Endothelial cell of umbilical vein (primary cell): ENCODE measurements around the gene SLC17A2. TPM values are rescaled to one million over a fixed set of nuclear protein-coding genes. Genes with fewer than 3 reads are reported as not detected.

Experiments used
- BruUV-seq: library from RNA; stranded (reverse); fragments of 400-500 nt; replicated peaks from 2 replicates; lab custom pipeline; 2021; lab: Mats Ljungman, UMichigan
- CTCF ChIA-PET: fragments of 300-600, 350-600 bp; sonication (Branson Sonifier 250); formaldehyde crosslinking; loops from one replicate; lab custom pipeline; 2021; ENCODE audit warnings: antibody characterized with exemption, inconsistent platforms; lab: Charles Lee
- POLR2A ChIA-PET: fragments of 300-600, 350-600 bp; sonication (Branson Sonifier 250); formaldehyde crosslinking; loops from one replicate; lab custom pipeline; 2021; ENCODE audit warnings: antibody characterized with exemption, inconsistent platforms; lab: Charles Lee
- DNase-seq: peaks from one replicate; pipeline ENCODE4 v3.0.0-alpha.2; 2011; ENCODE audit warnings: low read depth, low spot score
- FAIRE-seq: peaks from 2 replicates; lab custom pipeline; 2011; peaks lifted over from hg19 to GRCh38; lab: Jason Lieb, UNC
- H2AFZ ChIP-seq: 2 replicates; pipeline ENCODE4 v1.6.0; 2012; ENCODE audit warnings: low read depth, low read length, control low read depth, inconsistent platforms
- H3K27ac ChIP-seq: 2 replicates; pipeline ENCODE4 v1.5.1; 2011; ENCODE audit warnings: low read depth, mild to moderate bottlenecking, control low read depth, low read length, moderate library complexity; ENCODE audit not compliant: insufficient read depth
- H3K27me3 ChIP-seq, 2 experiments: 2 replicates each; pipeline versions ENCODE4 v1.6.0 to v1.6.1; 2011; ENCODE audit warnings: low read length in 2 of 2, mixed read lengths in 1 of 2; ENCODE audit not compliant: control insufficient read depth in 2 of 2, insufficient read depth in 2 of 2
- H3K36me3 ChIP-seq, 2 experiments: 2 replicates in 1 of 2; 3 replicates in 1 of 2; pipeline ENCODE4 v1.5.1; 2011; ENCODE audit warnings: low read length in 2 of 2, mild to moderate bottlenecking in 1 of 2, moderate library complexity in 1 of 2; ENCODE audit not compliant: control insufficient read depth in 2 of 2, insufficient read depth in 2 of 2; ENCODE audit errors: extremely low read depth in 1 of 2
- H3K4me1 ChIP-seq: 3 replicates; pipeline ENCODE4 v1.5.1; 2011; ENCODE audit warnings: mild to moderate bottlenecking, low read length; ENCODE audit not compliant: control insufficient read depth, insufficient read depth; ENCODE audit errors: extremely low read depth
- H3K4me2 ChIP-seq: 2 replicates; pipeline ENCODE4 v1.6.1; 2011; ENCODE audit warnings: low read length, control low read depth, mixed read lengths; ENCODE audit not compliant: insufficient read depth
- H3K4me3 ChIP-seq, 3 experiments: fragments of 200-600 bp in 1 of 3; sonication (generic), shearing (Covaris generic) in 1 of 3; replicated peaks in 1 of 3; 2 replicates each; pipeline ENCODE4 v1.5.1; 2011 to 2016; ENCODE audit warnings: control low read depth in 3 of 3, low read length in 3 of 3, mild to moderate bottlenecking in 2 of 3, inconsistent platforms in 1 of 3, low read depth in 1 of 3, moderate library complexity in 1 of 3; ENCODE audit not compliant: insufficient read depth in 1 of 3
- H3K79me2 ChIP-seq: 2 replicates; pipeline ENCODE4 v1.6.0; 2012; ENCODE audit warnings: low read length, inconsistent platforms; ENCODE audit not compliant: control insufficient read depth, insufficient read depth
- H3K9ac ChIP-seq: replicated peaks from 2 replicates; pipeline ENCODE3; 2011; ENCODE audit warnings: low read length, control low read depth; ENCODE audit not compliant: insufficient read depth; ENCODE audit errors: extremely low read depth
- H3K9me1 ChIP-seq: replicated peaks from 3 replicates; pipeline ENCODE4 v1.6.0; 2011; ENCODE audit warnings: mild to moderate bottlenecking, low read length; ENCODE audit not compliant: control insufficient read depth, insufficient read depth; ENCODE audit errors: extremely low read depth
- H3K9me3 ChIP-seq: replicated peaks from 2 replicates; pipeline ENCODE4 v1.5.1; 2012; ENCODE audit warnings: low read length, inconsistent platforms; ENCODE audit not compliant: control insufficient read depth, insufficient read depth
- H4K20me1 ChIP-seq: replicated peaks from 2 replicates; pipeline ENCODE3; 2011; ENCODE audit warnings: mild to moderate bottlenecking, low read length; ENCODE audit not compliant: control insufficient read depth, insufficient read depth; ENCODE audit errors: extremely low read depth
- EZH2 ChIP-seq: IDR thresholded peaks from 2 replicates; pipeline ENCODE4 v1.6.1; 2012; ENCODE audit warnings: borderline replicate concordance, low read depth, mild to moderate bottlenecking, moderate library complexity, low read length, inconsistent platforms; ENCODE audit not compliant: severe bottlenecking
- FOS ChIP-seq: IDR thresholded peaks from 2 replicates; pipeline ENCODE4 v1.6.1; 2011; ENCODE audit warnings: mild to moderate bottlenecking, low read length, moderate library complexity, borderline replicate concordance; ENCODE audit not compliant: insufficient read depth
- GATA2 ChIP-seq: IDR thresholded peaks from 2 replicates; pipeline ENCODE4 v1.7.0; 2011; ENCODE audit warnings: low read depth, mild to moderate bottlenecking, moderate library complexity, mixed read lengths, low read length; ENCODE audit not compliant: insufficient read length, insufficient read depth
- JUN ChIP-seq: IDR thresholded peaks from 2 replicates; pipeline ENCODE4 v1.6.1; 2011; ENCODE audit warnings: borderline replicate concordance, low read depth; ENCODE audit not compliant: insufficient read length, insufficient read depth
- MYC ChIP-seq: IDR thresholded peaks from one replicate; pipeline ENCODE4 v1.6.1; 2011; ENCODE audit warnings: mild to moderate bottlenecking, low read depth, low read length
- POLR2A ChIP-seq: IDR thresholded peaks from 2 replicates; pipeline ENCODE4 v1.6.1; 2012; ENCODE audit warnings: low read depth, mild to moderate bottlenecking, control low read depth, low read length
- POLR2AphosphoS5 ChIP-seq: IDR thresholded peaks from 2 replicates; pipeline ENCODE4 v1.6.1; 2012; ENCODE audit warnings: low read depth, mild to moderate bottlenecking, control low read depth, low read length, moderate library complexity; ENCODE audit not compliant: insufficient read depth
- dilution Hi-C: fragments of 300-500 bp; cut with MboI; formaldehyde crosslinking; loops from one replicate; pipeline ENCODE4 v1.15.0; 2019; ENCODE audit warnings: low sequenced_read_pairs; ENCODE audit not compliant: extremely low pct_ligation_motif_present
- intact Hi-C: fragments of 100-400 bp; cut with micrococcal nuclease; formaldehyde crosslinking; loops from one replicate; pipeline ENCODE4 v1.10.0; 2022
- polyA plus RNA-seq, 4 experiments: library from polyadenylated mRNA; depleted of rRNA in 3 of 4; stranded (reverse) in 3 of 4; unstranded in 1 of 4; fragments of >200 nt; gene quantifications; 2 replicates each; pipeline versions ENCODE4 v1.2.1 to v1.2.3, GENCODE V29; 2011 to 2012; ENCODE audit warnings: missing spikeins in 1 of 4
- total RNA-seq: library from RNA; stranded (reverse); gene quantifications from 2 replicates; pipeline ENCODE4 v1.2.3, GENCODE V29; 2021
- TF ChIP-seq, protein P1 (sequence below): IDR thresholded peaks from 2 replicates; pipeline ENCODE4 v1.6.1; 2011; ENCODE audit not compliant: insufficient read depth, insufficient read length
- TF ChIP-seq, protein P2 (sequence below), 2 donors: IDR thresholded peaks; 1 replicate in 1 of 2; 2 replicates in 1 of 2; pipeline ENCODE4 v1.5.1; 2011; ENCODE audit warnings: low read length in 2 of 2, mild to moderate bottlenecking in 2 of 2, moderate library complexity in 2 of 2, control low read depth in 1 of 2, inconsistent platforms in 1 of 2, low read depth in 1 of 2; ENCODE audit not compliant: insufficient read depth in 1 of 2; ENCODE audit errors: extremely low read depth in 1 of 2

Gene SLC17A2
- total and polyA plus RNA-seq, 2 donors (not counting 3 experiments of a cell fraction or from before 2014, with no cell fraction given), result not detected

DNA sequence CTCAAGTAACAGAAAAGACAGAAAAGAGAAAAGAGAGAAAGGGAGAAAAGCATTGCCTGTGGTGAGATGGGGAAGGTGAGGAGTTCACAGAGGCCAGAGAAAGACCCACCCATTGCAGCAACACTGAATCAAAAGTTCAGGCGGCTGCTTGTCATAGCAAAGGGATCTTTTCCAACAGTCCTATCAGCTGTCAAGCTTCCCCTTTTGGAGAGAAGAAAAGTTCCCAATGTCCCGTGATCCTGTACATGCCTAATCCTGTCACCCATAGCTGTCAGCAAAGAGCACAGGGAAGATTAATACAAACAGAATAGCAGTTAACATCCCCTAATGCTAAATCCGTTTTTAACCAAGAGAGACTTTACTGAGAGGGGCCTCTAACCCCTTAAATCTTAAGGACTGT, 23.2 kb upstream of the SLC17A2 start:
- no peak overlapping the region for H3K27ac ChIP-seq
- ChIA-PET CTCF (no interaction called here), POLR2A (no interaction called here)
- no peak for TF ChIP-seq EZH2
- no peak for TF ChIP-seq JUN
- no peak for TF ChIP-seq MYC
- TF ChIP-seq POLR2A, result no peak
- TF ChIP-seq GATA2, result no peak
- TF ChIP-seq, protein P1, sequence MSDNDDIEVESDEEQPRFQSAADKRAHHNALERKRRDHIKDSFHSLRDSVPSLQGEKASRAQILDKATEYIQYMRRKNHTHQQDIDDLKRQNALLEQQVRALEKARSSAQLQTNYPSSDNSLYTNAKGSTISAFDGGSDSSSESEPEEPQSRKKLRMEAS, result no peak
- TF ChIP-seq FOS, result no peak
- TF ChIP-seq, protein P2, sequence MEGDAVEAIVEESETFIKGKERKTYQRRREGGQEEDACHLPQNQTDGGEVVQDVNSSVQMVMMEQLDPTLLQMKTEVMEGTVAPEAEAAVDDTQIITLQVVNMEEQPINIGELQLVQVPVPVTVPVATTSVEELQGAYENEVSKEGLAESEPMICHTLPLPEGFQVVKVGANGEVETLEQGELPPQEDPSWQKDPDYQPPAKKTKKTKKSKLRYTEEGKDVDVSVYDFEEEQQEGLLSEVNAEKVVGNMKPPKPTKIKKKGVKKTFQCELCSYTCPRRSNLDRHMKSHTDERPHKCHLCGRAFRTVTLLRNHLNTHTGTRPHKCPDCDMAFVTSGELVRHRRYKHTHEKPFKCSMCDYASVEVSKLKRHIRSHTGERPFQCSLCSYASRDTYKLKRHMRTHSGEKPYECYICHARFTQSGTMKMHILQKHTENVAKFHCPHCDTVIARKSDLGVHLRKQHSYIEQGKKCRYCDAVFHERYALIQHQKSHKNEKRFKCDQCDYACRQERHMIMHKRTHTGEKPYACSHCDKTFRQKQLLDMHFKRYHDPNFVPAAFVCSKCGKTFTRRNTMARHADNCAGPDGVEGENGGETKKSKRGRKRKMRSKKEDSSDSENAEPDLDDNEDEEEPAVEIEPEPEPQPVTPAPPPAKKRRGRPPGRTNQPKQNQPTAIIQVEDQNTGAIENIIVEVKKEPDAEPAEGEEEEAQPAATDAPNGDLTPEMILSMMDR (IDR thresholded peaks at IDR 0.05; ENCODE audit: extremely low read depth in 1 of 2, insufficient read depth in 1 of 2, low read depth in 1 of 2, low read length in 2 of 2), result no peak
- TF ChIP-seq POLR2AphosphoS5, result no peak
- no peaks in the 10 kb centered on the region for H3K9me1 ChIP-seq
- no peaks in the 10 kb centered on the region for H3K36me3 ChIP-seq
- FAIRE-seq, result no peak
- no TSS peak for BruUV-seq
- H2AFZ ChIP-seq, result no peak overlapping the region
- H3K9ac ChIP-seq, result no peak overlapping the region
- no peaks in the 10 kb centered on the region for H3K9me3 ChIP-seq
- intact Hi-C loops (no loop called here), dilution Hi-C loops (no loop called here)
- H3K4me2 ChIP-seq, result no peak overlapping the region
- peaks cover 2 to 5% of the 10 kb centered on the region in 2 experiments for H3K27me3 ChIP-seq
- H3K4me1 ChIP-seq, result peaks cover 3% of the 10 kb centered on the region
- no peaks in the 10 kb centered on the region for H4K20me1 ChIP-seq
- DNase-seq, result no peak
- no peaks in the 10 kb centered on the region for H3K79me2 ChIP-seq
- no peak overlapping the region for H3K4me3 ChIP-seq
